SH-SY5Y (cell line): ENCODE measurements around the gene LAPTM5.

Source experiments
- GATA2 ChIP-seq: IDR thresholded peaks from 2 replicates; pipeline ENCODE4 v1.6.1; 2011; ENCODE audit warnings: mild to moderate bottlenecking, low read depth, low read length
- GATA3 ChIP-seq: IDR thresholded peaks from 2 replicates; pipeline ENCODE4 v1.6.1; 2011; ENCODE audit warnings: low read depth, mild to moderate bottlenecking, low read length, moderate library complexity

DNA sequence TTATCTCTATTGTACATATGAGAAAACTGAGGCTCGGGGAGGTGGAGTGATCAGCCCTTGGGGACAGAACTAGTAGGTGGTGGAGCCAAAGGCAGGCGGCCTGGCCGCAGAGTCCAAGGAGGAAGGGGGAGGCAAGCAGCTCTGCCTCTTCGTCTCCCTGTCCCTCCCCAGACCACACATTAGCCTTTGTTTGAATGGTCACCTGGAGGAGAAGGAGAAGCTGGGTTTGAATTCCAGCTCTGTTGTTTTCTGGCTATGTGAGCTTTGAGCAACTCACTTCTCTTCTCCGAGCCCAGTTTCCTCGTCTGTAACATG, 21.4 kb upstream of the LAPTM5 start:
- TF ChIP-seq GATA2 (no peak), GATA3 (no peak)
